Measurements from ENCODE around the gene SRBD1.

DNA sequence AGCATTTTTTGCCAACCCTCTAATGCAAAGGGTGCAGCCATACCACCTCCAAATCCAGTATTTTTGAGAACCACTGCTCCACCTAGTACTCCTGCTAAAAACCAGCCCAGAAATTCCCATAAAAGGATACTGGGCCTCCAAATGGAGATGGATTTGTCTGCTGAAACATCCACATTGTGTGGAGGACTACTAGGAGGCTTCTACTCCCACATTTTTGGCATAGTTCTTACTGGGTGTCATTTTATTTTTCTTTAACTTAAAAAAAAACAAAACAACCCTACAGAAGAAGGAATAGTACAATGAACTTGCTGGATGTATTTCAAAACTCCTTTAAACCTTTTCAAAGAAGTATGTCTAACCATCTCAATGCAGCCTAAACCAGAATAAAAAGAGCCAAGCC lies 219.2 kb downstream of the SRBD1 start:
- no peak for TF ChIP-seq EZH2 (IDR thresholded peaks at IDR 0.05; ENCODE audit: insufficient read depth, poor library complexity, severe bottlenecking)
- TF ChIP-seq EZH2phosphoT487 (IDR thresholded peaks at IDR 0.05; ENCODE audit: insufficient read depth, low read depth): no peak
